ENCODE data around the gene DDX51.

The DDX51 gene

GRCh38 chr12:132185705-132186104, 41.6 kb upstream of the DDX51 start:
- Histone ChIP-seq H3K4me1 (ENCODE audit: control insufficient read depth in 2 of 2, insufficient read depth in 1 of 2, low read depth in 1 of 2, low read length in 2 of 2) (peaks cover 6 to 9% of the 10 kb centered on the region in 2 donors), H2AK5ac (ENCODE audit: low read depth, low read length) (no peak overlapping the region), H2BK12ac (ENCODE audit: low read length) (no peak overlapping the region), H3K36me3 (replicated peaks in 1 of 2; ENCODE audit: control insufficient read depth in 2 of 2, insufficient read depth in 2 of 2, low read length in 2 of 2) (no peaks in the 10 kb centered on the region), H2BK15ac (ENCODE audit: low read length) (no peak overlapping the region), H4K8ac (ENCODE audit: low read depth, low read length) (no peak overlapping the region), H3K18ac (ENCODE audit: low read length) (no peak overlapping the region), H3K4me3 (ENCODE audit: low read length in 2 of 2) (no peak overlapping the region), H3K23ac (ENCODE audit: low read depth, low read length, poor library complexity) (no peak overlapping the region), H3K9ac (ENCODE audit: low read depth, low read length, poor library complexity) (no peak overlapping the region), H2AFZ (ENCODE audit: low read length) (no peak overlapping the region), H3K27me3 (ENCODE audit: control insufficient read depth in 3 of 3, insufficient read depth in 3 of 3, low read depth in 1 of 3, low read length in 3 of 3) (peaks cover 0 to 66% (median 17%) of the 10 kb centered on the region in 3 experiments), H4K91ac (ENCODE audit: low read depth, low read length, poor library complexity) (no peak overlapping the region), H3K9me3 (replicated peaks in 1 of 2; ENCODE audit: control insufficient read depth in 2 of 2, insufficient read depth in 1 of 2, low read depth in 1 of 2, low read length in 2 of 2) (peaks cover 0 to 9% of the 10 kb centered on the region in 2 donors), H3K14ac (ENCODE audit: low read length) (no peak overlapping the region), H2BK120ac (ENCODE audit: low read depth, low read length) (no peak overlapping the region), H3K27ac (replicated peaks; ENCODE audit: low read length) (no peak overlapping the region), H3K4ac (ENCODE audit: low read length) (no peak overlapping the region), H3K79me1 (ENCODE audit: low read depth, low read length) (peaks cover 4% of the 10 kb centered on the region), H2BK5ac (ENCODE audit: low read length) (no peak overlapping the region), H3K4me2 (ENCODE audit: insufficient read depth, low read length, poor library complexity, severe bottlenecking) (no peak overlapping the region)
- DNase-seq (ENCODE audit: low spot score), result no peak
- WGBS, 2 donors (ENCODE audit: extremely low coverage in 2 of 2, insufficient read length in 2 of 2, insufficient replicate concordance in 1 of 2), result no CpG with 5 or more reads among the region's 16 CpGs

GRCh38 chr12:132182711-132183365, 38.7 kb upstream of the DDX51 start:
- Histone ChIP-seq H3K4ac (ENCODE audit: low read length) (no peak overlapping the region), H3K23ac (ENCODE audit: low read depth, low read length, poor library complexity) (no peak overlapping the region), H3K9ac (ENCODE audit: low read depth, low read length, poor library complexity) (no peak overlapping the region), H4K8ac (ENCODE audit: low read depth, low read length) (no peak overlapping the region), H2BK12ac (ENCODE audit: low read length) (no peak overlapping the region), H2AFZ (ENCODE audit: low read length) (no peak overlapping the region), H3K79me1 (ENCODE audit: low read depth, low read length) (peaks cover 2% of the 10 kb centered on the region), H3K27me3 (ENCODE audit: control insufficient read depth in 3 of 3, insufficient read depth in 3 of 3, low read depth in 1 of 3, low read length in 3 of 3) (peaks cover 0 to 47% (median 7%) of the 10 kb centered on the region in 3 experiments), H3K9me3 (replicated peaks in 1 of 2; ENCODE audit: control insufficient read depth in 2 of 2, insufficient read depth in 1 of 2, low read depth in 1 of 2, low read length in 2 of 2) (peaks cover 0 to 11% of the 10 kb centered on the region in 2 donors), H3K4me2 (ENCODE audit: insufficient read depth, low read length, poor library complexity, severe bottlenecking) (no peak overlapping the region), H2BK15ac (ENCODE audit: low read length) (no peak overlapping the region), H2BK5ac (ENCODE audit: low read length) (no peak overlapping the region), H3K27ac (replicated peaks; ENCODE audit: low read length) (no peak overlapping the region), H2AK5ac (ENCODE audit: low read depth, low read length) (peak overlapping the region; percentile 81), H3K14ac (ENCODE audit: low read length) (no peak overlapping the region), H3K18ac (ENCODE audit: low read length) (no peak overlapping the region), H2BK120ac (ENCODE audit: low read depth, low read length) (no peak overlapping the region), H4K91ac (ENCODE audit: low read depth, low read length, poor library complexity) (no peak overlapping the region), H3K36me3 (replicated peaks in 1 of 2; ENCODE audit: control insufficient read depth in 2 of 2, insufficient read depth in 2 of 2, low read length in 2 of 2) (no peaks in the 10 kb centered on the region), H3K4me3 (ENCODE audit: low read length in 2 of 2) (peak overlapping the region in 1 of 2 donors; percentile 17), H3K4me1 (ENCODE audit: control insufficient read depth in 2 of 2, insufficient read depth in 1 of 2, low read depth in 1 of 2, low read length in 2 of 2) (peaks cover 4 to 11% of the 10 kb centered on the region in 2 donors)
- no CpG with 5 or more reads among the region's 10 CpGs for WGBS, 2 donors (ENCODE audit: extremely low coverage in 2 of 2, insufficient read length in 2 of 2, insufficient replicate concordance in 1 of 2)
- DNase-seq (ENCODE audit: low spot score), result no peak

GRCh38 chr12:132182206-132182710, 38.1 kb upstream of the DDX51 start:
- H3K27me3 ChIP-seq (ENCODE audit: control insufficient read depth in 3 of 3, insufficient read depth in 3 of 3, low read depth in 1 of 3, low read length in 3 of 3), result peaks cover 0 to 44% (median 7%) of the 10 kb centered on the region in 3 experiments
- H3K18ac ChIP-seq (ENCODE audit: low read length), result no peak overlapping the region
- H3K14ac ChIP-seq (ENCODE audit: low read length), result peak overlapping the region; percentile 3
- peaks cover 0 to 11% of the 10 kb centered on the region in 2 donors for H3K9me3 ChIP-seq (replicated peaks in 1 of 2; ENCODE audit: control insufficient read depth in 2 of 2, insufficient read depth in 1 of 2, low read depth in 1 of 2, low read length in 2 of 2)
- H4K8ac ChIP-seq (ENCODE audit: low read depth, low read length), result no peak overlapping the region
- H3K23ac ChIP-seq (ENCODE audit: low read depth, low read length, poor library complexity), result peak overlapping the region; percentile 26
- peaks cover 4 to 11% of the 10 kb centered on the region in 2 donors for H3K4me1 ChIP-seq (ENCODE audit: control insufficient read depth in 2 of 2, insufficient read depth in 1 of 2, low read depth in 1 of 2, low read length in 2 of 2)
- H3K36me3 ChIP-seq (replicated peaks in 1 of 2; ENCODE audit: control insufficient read depth in 2 of 2, insufficient read depth in 2 of 2, low read length in 2 of 2), result no peaks in the 10 kb centered on the region
- no peak overlapping the region for H2AK5ac ChIP-seq (ENCODE audit: low read depth, low read length)
- DNase-seq (ENCODE audit: low spot score), result no peak
- no peak overlapping the region for H3K27ac ChIP-seq (replicated peaks; ENCODE audit: low read length)
- peak overlapping the region; percentile 60 for H2BK12ac ChIP-seq (ENCODE audit: low read length)
- H2BK120ac ChIP-seq (ENCODE audit: low read depth, low read length), result no peak overlapping the region
- no peak overlapping the region for H3K4me3 ChIP-seq (ENCODE audit: low read length in 2 of 2)
- H2BK15ac ChIP-seq (ENCODE audit: low read length), result no peak overlapping the region
- H3K4me2 ChIP-seq (ENCODE audit: insufficient read depth, low read length, poor library complexity, severe bottlenecking), result no peak overlapping the region
- no peak overlapping the region for H4K91ac ChIP-seq (ENCODE audit: low read depth, low read length, poor library complexity)
- H3K9ac ChIP-seq (ENCODE audit: low read depth, low read length, poor library complexity), result no peak overlapping the region
- peaks cover 2% of the 10 kb centered on the region for H3K79me1 ChIP-seq (ENCODE audit: low read depth, low read length)
- WGBS, 2 donors (ENCODE audit: extremely low coverage in 2 of 2, insufficient read length in 2 of 2, insufficient replicate concordance in 1 of 2), result no CpG with 5 or more reads among the region's 21 CpGs
- H3K4ac ChIP-seq (ENCODE audit: low read length), result no peak overlapping the region
- H2BK5ac ChIP-seq (ENCODE audit: low read length), result no peak overlapping the region
- H2AFZ ChIP-seq (ENCODE audit: low read length), result no peak overlapping the region

- peak overlapping the region; percentile 66 for H3K4ac ChIP-seq (ENCODE audit: low read length)
- H2BK12ac ChIP-seq (ENCODE audit: low read length), result peak overlapping the region; percentile 97
- no peaks in the 10 kb centered on the region for H3K36me3 ChIP-seq (replicated peaks in 1 of 2; ENCODE audit: control insufficient read depth in 2 of 2, insufficient read depth in 2 of 2, low read length in 2 of 2)
- no peak overlapping the region for H3K27ac ChIP-seq (replicated peaks; ENCODE audit: low read length)
- peak overlapping the region in 1 of 2 donors; percentile 52 for H3K4me3 ChIP-seq (ENCODE audit: low read length in 2 of 2)
- peak overlapping the region; percentile 61 for H2BK120ac ChIP-seq (ENCODE audit: low read depth, low read length)
- no peak overlapping the region for H2AFZ ChIP-seq (ENCODE audit: low read length)
- no CpG with 5 or more reads among the region's 33 CpGs for WGBS, 2 donors (ENCODE audit: extremely low coverage in 2 of 2, insufficient read length in 2 of 2, insufficient replicate concordance in 1 of 2)
- peaks cover 0 to 42% (median 7%) of the 10 kb centered on the region in 3 experiments for H3K27me3 ChIP-seq (ENCODE audit: control insufficient read depth in 3 of 3, insufficient read depth in 3 of 3, low read depth in 1 of 3, low read length in 3 of 3)
- no peak overlapping the region for H3K4me2 ChIP-seq (ENCODE audit: insufficient read depth, low read length, poor library complexity, severe bottlenecking)
- H3K79me1 ChIP-seq (ENCODE audit: low read depth, low read length), result peaks cover 2% of the 10 kb centered on the region
- H2BK15ac ChIP-seq (ENCODE audit: low read length), result no peak overlapping the region
- no peak overlapping the region for H3K9ac ChIP-seq (ENCODE audit: low read depth, low read length, poor library complexity)
- H2AK5ac ChIP-seq (ENCODE audit: low read depth, low read length), result no peak overlapping the region
- H4K8ac ChIP-seq (ENCODE audit: low read depth, low read length), result no peak overlapping the region
- peak overlapping the region; percentile 38 for H3K14ac ChIP-seq (ENCODE audit: low read length)
- H3K18ac ChIP-seq (ENCODE audit: low read length), result peak overlapping the region; percentile 90
- no peak overlapping the region for H4K91ac ChIP-seq (ENCODE audit: low read depth, low read length, poor library complexity)
- peak overlapping the region; percentile 22 for H2BK5ac ChIP-seq (ENCODE audit: low read length)
- no peak for DNase-seq (ENCODE audit: low spot score)
- peak overlapping the region; percentile 97 for H3K23ac ChIP-seq (ENCODE audit: low read depth, low read length, poor library complexity)
- peaks cover 0 to 8% of the 10 kb centered on the region in 2 donors for H3K9me3 ChIP-seq (replicated peaks in 1 of 2; ENCODE audit: control insufficient read depth in 2 of 2, insufficient read depth in 1 of 2, low read depth in 1 of 2, low read length in 2 of 2)
- peaks cover 4 to 13% of the 10 kb centered on the region in 2 donors for H3K4me1 ChIP-seq (ENCODE audit: control insufficient read depth in 2 of 2, insufficient read depth in 1 of 2, low read depth in 1 of 2, low read length in 2 of 2)
Observed at GRCh38 chr12:132181570-132182200, 37.6 kb upstream of the DDX51 start.
